Right lobe of liver (tissue), 4 donors: ENCODE results near the gene NCOA6.

ENCODE experiments used
- POLR2A ChIP-seq: fragments of 450-650 bp; IDR thresholded peaks from one replicate; pipeline ENCODE4 v1.6.1; 2017; ENCODE audit warnings: antibody characterized with exemption, mild to moderate bottlenecking
- TF ChIP-seq, protein P1 (sequence below), 4 donors: fragments of 200-600 bp in 3 of 4; fragments of 450-650 bp in 1 of 4; IDR thresholded peaks; one replicate each; pipeline versions ENCODE4 v1.5.1 to v1.8.0; 2016 to 2022; ENCODE audit warnings: antibody characterized with exemption in 4 of 4, mild to moderate bottlenecking in 2 of 4
- donor health status: DM: no; HTN: no; CAD: no.
- donor health status: DM: no; HTN: no; CAD: no.
- donor health status: DM: no; HTN: yes; CAD: no.

DNA sequence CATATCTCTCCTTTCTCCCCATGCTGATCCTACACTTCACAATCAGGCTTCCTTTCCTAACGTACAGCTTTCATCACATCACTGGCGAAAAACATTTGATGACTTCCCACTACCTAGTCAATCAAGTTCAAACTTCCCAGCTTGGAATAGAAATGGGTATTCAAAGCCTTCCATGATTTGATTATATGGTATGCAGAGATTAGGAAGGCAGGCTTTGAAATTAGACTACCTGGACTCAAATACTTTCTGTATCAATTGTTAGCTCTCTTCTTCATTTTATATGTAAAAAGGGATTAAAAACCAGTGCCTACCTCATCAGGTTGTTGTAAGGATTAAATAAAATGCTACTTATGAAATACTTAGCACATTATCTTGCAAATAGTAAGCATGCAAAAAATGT lies 7.7 kb downstream of the NCOA6 start:
- TF ChIP-seq, protein P1, sequence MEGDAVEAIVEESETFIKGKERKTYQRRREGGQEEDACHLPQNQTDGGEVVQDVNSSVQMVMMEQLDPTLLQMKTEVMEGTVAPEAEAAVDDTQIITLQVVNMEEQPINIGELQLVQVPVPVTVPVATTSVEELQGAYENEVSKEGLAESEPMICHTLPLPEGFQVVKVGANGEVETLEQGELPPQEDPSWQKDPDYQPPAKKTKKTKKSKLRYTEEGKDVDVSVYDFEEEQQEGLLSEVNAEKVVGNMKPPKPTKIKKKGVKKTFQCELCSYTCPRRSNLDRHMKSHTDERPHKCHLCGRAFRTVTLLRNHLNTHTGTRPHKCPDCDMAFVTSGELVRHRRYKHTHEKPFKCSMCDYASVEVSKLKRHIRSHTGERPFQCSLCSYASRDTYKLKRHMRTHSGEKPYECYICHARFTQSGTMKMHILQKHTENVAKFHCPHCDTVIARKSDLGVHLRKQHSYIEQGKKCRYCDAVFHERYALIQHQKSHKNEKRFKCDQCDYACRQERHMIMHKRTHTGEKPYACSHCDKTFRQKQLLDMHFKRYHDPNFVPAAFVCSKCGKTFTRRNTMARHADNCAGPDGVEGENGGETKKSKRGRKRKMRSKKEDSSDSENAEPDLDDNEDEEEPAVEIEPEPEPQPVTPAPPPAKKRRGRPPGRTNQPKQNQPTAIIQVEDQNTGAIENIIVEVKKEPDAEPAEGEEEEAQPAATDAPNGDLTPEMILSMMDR (IDR thresholded peaks at IDR 0.05), result no peak
- TF ChIP-seq POLR2A, result no peak
